K562 (cell line): ENCODE results near the gene DYRK1A. TPM values are rescaled to one million over a fixed set of nuclear protein-coding genes. Genes with fewer than 3 reads are reported as not detected.

Experiments used
- ASH1L ChIP-seq: fragments of 450-650 bp; IDR thresholded peaks from 2 replicates; pipeline ENCODE4 v1.6.1; 2018; ENCODE audit warnings: borderline replicate concordance, mild to moderate bottlenecking, low read depth; ENCODE audit not compliant: partially characterized antibody
- ATF6 ChIP-seq: sonication (generic); formaldehyde crosslinking; IDR thresholded peaks from 2 replicates; pipeline ENCODE4 v1.4.0; 2020; ENCODE audit warnings: mild to moderate bottlenecking, missing genetic modification reagents
- BCL6 ChIP-seq: fragments of 250-450 bp; sonication (Bioruptor Pico); IDR thresholded peaks from 2 replicates; pipeline ENCODE4 v1.4.0; 2020
- BCLAF1 ChIP-seq, 2 experiments: fragments of 450-650 bp in 1 of 2; IDR thresholded peaks; 2 replicates each; pipeline ENCODE4 v1.6.1; 2011 to 2017; ENCODE audit warnings: low read depth in 2 of 2, antibody characterized with exemption in 1 of 2, borderline replicate concordance in 1 of 2, low read length in 1 of 2, mild to moderate bottlenecking in 1 of 2, mixed read lengths in 1 of 2; ENCODE audit not compliant: control insufficient read depth in 1 of 2
- CREB1 ChIP-seq, 2 experiments: sonication (generic) in 1 of 2; formaldehyde crosslinking in 1 of 2; IDR thresholded peaks; 2 replicates each; pipeline versions ENCODE4 v1.6.1 to v1.8.0; 2012 to 2022; ENCODE audit warnings: inconsistent platforms in 1 of 2, mild to moderate bottlenecking in 1 of 2, missing genetic modification reagents in 1 of 2, moderate library complexity in 1 of 2
- GABPB1 ChIP-seq: sonication (generic); formaldehyde crosslinking; IDR thresholded peaks from 2 replicates; pipeline ENCODE4 v1.8.0; 2022; ENCODE audit warnings: mild to moderate bottlenecking, missing genetic modification reagents
- GATA2 ChIP-seq: sonication (generic); formaldehyde crosslinking; IDR thresholded peaks from 2 replicates; pipeline ENCODE4 v1.4.0; 2020; ENCODE audit warnings: mild to moderate bottlenecking, missing genetic modification reagents
- GTF2F1 ChIP-seq: IDR thresholded peaks from 2 replicates; pipeline ENCODE4 v1.6.1; 2011; ENCODE audit warnings: low read depth, low read length, improper control_type of control experiment
- IRF2 ChIP-seq: sonication (generic); formaldehyde crosslinking; IDR thresholded peaks from 2 replicates; pipeline ENCODE4 v1.8.1; 2022; ENCODE audit warnings: mild to moderate bottlenecking, missing genetic modification reagents
- JUN ChIP-seq, 2 experiments: sonication (generic) in 1 of 2; formaldehyde crosslinking in 1 of 2; IDR thresholded peaks; 2 replicates each; pipeline versions ENCODE4 v1.6.1 to v1.8.0; 2012 to 2022; ENCODE audit warnings: borderline replicate concordance in 2 of 2, mild to moderate bottlenecking in 2 of 2, improper control_type of control experiment in 1 of 2, low read depth in 1 of 2, low read length in 1 of 2, missing genetic modification reagents in 1 of 2
- KDM1A ChIP-seq, 2 experiments: fragments of 450-650 bp; IDR thresholded peaks; 2 replicates each; pipeline ENCODE4 v1.6.1; 2016; ENCODE audit warnings: mild to moderate bottlenecking in 2 of 2
- MEF2D ChIP-seq: conservative IDR thresholded peaks from 2 replicates; pipeline ENCODE4 v1.6.1; 2016; ENCODE audit warnings: low read depth, missing genetic modification characterization, missing compliant biosample characterization
- MEIS2 ChIP-seq: fragments of 450-650 bp; IDR thresholded peaks from 2 replicates; pipeline ENCODE4 v1.6.1; 2014; ENCODE audit warnings: mild to moderate bottlenecking; ENCODE audit not compliant: partially characterized antibody
- MYNN ChIP-seq, 2 experiments: sonication (generic); formaldehyde crosslinking in 1 of 2; IDR thresholded peaks; 2 replicates each; pipeline versions ENCODE4 v1.5.0 to v1.6.1; 2016 to 2020; ENCODE audit warnings: antibody characterized with exemption in 1 of 2, missing genetic modification reagents in 1 of 2
- NFE2 ChIP-seq: IDR thresholded peaks from 2 replicates; pipeline ENCODE4 v1.6.1; 2014; ENCODE audit warnings: antibody characterized with exemption, low read depth
- PML ChIP-seq: IDR thresholded peaks from 2 replicates; pipeline ENCODE4 v1.6.1; 2012; ENCODE audit warnings: low read length, inconsistent platforms
- POLR2H ChIP-seq: IDR thresholded peaks from 2 replicates; pipeline ENCODE4 v1.6.1; 2016; ENCODE audit warnings: missing genetic modification characterization, low read depth, mild to moderate bottlenecking, control low read depth, missing compliant biosample characterization, moderate library complexity
- ZNF316 ChIP-seq: fragments of 450-650 bp; IDR thresholded peaks from 2 replicates; pipeline ENCODE4 v1.6.1; 2016
- polyA plus RNA-seq, 8 experiments: library from polyadenylated mRNA; depleted of rRNA in 4 of 8; stranded (reverse) in 5 of 8; unstranded in 3 of 8; fragments of >200 nt; fragmentation: Nextera tagmentation in 2 of 8; fragmentation: Illumina TruSeq in 1 of 8; extraction: Ambion mirVana in 2 of 8; extraction: Trizol in 1 of 8; gene quantifications; 2 replicates each; pipeline versions ENCODE4 v1.2.1 to v1.2.3, GENCODE V29; 2011 to 2014; ENCODE audit warnings: inconsistent platforms in 1 of 8, missing spikeins in 1 of 8
- total RNA-seq, 7 experiments: library from RNA; depleted of rRNA in 6 of 7; stranded (reverse); fragments of >200 nt in 6 of 7; fragmentation: Illumina TruSeq in 2 of 7; extraction: Trizol in 2 of 7; gene quantifications; 2 replicates each; pipeline versions ENCODE4 v1.2.1 to v1.2.3, GENCODE V29; 2011 to 2021; ENCODE audit warnings: low replicate concordance in 1 of 7
- TF ChIP-seq, protein P1 (sequence below): fragments of 200-800 bp; sonication (Bioruptor generic); IDR thresholded peaks from 2 replicates; pipeline ENCODE4 v1.6.1; 2017; ENCODE audit warnings: missing genetic modification characterization, missing compliant biosample characterization
- TF ChIP-seq, protein P2 (sequence below): fragments of 250-450 bp; sonication (Bioruptor Pico); IDR thresholded peaks from 2 replicates; pipeline ENCODE4 v1.8.0; 2022; ENCODE audit warnings: moderate library complexity, mild to moderate bottlenecking, inconsistent platforms

Gene DYRK1A
- total and polyA plus RNA-seq, 9 of the 15 experiments (the other 6 are each of a cell fraction or from before 2014, with no cell fraction given): 3.7 to 64.8 (median 42.3) TPM

DNA sequence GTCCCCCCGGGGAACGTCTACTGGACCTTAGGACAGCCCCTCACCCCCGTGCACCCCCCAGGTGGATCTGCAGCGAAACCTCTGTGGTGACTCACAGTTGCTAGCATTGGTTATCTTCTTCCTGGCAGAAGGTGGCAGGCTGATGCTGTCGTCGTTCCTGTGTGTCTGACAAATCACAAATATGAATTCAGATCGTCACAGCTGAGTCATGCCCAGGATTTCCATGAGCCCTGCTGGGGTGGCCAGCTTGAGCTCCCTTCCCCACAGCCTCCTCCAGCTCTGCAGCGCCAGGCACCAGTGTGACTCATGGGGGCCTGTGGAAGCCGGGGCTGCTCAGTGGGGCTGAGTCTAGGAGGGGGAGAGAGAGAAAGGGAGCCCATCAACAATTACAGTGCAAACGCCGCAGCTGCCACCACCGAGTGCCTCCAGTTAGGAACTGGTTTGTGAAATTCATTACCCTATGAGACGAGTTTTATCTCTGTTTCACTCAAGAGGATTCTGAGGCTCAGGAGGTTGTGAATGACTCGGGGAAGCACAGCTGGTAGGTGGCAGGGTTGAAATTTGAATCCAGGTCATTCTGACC is 197.9 kb downstream of the DYRK1A start (continued):
- TF ChIP-seq, protein P1, sequence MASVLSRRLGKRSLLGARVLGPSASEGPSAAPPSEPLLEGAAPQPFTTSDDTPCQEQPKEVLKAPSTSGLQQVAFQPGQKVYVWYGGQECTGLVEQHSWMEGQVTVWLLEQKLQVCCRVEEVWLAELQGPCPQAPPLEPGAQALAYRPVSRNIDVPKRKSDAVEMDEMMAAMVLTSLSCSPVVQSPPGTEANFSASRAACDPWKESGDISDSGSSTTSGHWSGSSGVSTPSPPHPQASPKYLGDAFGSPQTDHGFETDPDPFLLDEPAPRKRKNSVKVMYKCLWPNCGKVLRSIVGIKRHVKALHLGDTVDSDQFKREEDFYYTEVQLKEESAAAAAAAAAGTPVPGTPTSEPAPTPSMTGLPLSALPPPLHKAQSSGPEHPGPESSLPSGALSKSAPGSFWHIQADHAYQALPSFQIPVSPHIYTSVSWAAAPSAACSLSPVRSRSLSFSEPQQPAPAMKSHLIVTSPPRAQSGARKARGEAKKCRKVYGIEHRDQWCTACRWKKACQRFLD (CRISPR knock-in tag): peak; percentile 16; the same call in 1 of the 2 replicates
- no peak for TF ChIP-seq BCL6 (CRISPR knock-in tag)
- TF ChIP-seq MEIS2: peak; percentile 46
- TF ChIP-seq MYNN (IDR thresholded peaks at IDR 0.05): peak; percentile 70
- no peak for TF ChIP-seq MYNN (CRISPR knock-in tag; IDR thresholded peaks at IDR 0.05)
- no peak for TF ChIP-seq GTF2F1
- TF ChIP-seq, protein P2, sequence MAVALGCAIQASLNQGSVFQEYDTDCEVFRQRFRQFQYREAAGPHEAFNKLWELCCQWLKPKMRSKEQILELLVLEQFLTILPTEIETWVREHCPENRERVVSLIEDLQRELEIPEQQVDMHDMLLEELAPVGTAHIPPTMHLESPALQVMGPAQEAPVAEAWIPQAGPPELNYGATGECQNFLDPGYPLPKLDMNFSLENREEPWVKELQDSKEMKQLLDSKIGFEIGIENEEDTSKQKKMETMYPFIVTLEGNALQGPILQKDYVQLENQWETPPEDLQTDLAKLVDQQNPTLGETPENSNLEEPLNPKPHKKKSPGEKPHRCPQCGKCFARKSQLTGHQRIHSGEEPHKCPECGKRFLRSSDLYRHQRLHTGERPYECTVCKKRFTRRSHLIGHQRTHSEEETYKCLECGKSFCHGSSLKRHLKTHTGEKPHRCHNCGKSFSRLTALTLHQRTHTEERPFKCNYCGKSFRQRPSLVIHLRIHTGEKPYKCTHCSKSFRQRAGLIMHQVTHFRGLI (CRISPR knock-in tag): no peak
- TF ChIP-seq ZNF316: peak; percentile 79
- TF ChIP-seq GATA2 (CRISPR knock-in tag): 0 out of 2 replicates have a peak, but pooled peaks have one; percentile 40
- peak; percentile 94 for TF ChIP-seq JUN (IDR thresholded peaks at IDR 0.05; ENCODE audit: borderline replicate concordance, low read depth, low read length)
- TF ChIP-seq JUN (CRISPR knock-in tag; IDR thresholded peaks at IDR 0.05; ENCODE audit: borderline replicate concordance): no peak
- no peak for TF ChIP-seq IRF2 (CRISPR knock-in tag)
- TF ChIP-seq ATF6 (CRISPR knock-in tag): no peak
- TF ChIP-seq ASH1L: no peak
- TF ChIP-seq PML: no peak; the same call in 1 of the 2 replicates
- TF ChIP-seq GABPB1 (CRISPR knock-in tag): no peak
- peak; percentile 91 for TF ChIP-seq NFE2
- TF ChIP-seq MEF2D (tag): 0 out of 2 replicates have a peak, but pooled peaks have one; percentile 15
- TF ChIP-seq KDM1A (IDR thresholded peaks at IDR 0.05): peak; percentile 93 to 94
- no peak for TF ChIP-seq POLR2H (tag)
- no peak for TF ChIP-seq BCLAF1 (IDR thresholded peaks at IDR 0.05; ENCODE audit: borderline replicate concordance in 1 of 2, control insufficient read depth in 1 of 2, low read depth in 2 of 2, low read length in 1 of 2)
- peak; percentile 87 for TF ChIP-seq CREB1 (IDR thresholded peaks at IDR 0.05)
- no peak for TF ChIP-seq CREB1 (CRISPR knock-in tag; IDR thresholded peaks at IDR 0.05)
